NB4 (cell line): ENCODE data around the gene ADAMTS2.

Experiments used
- CTCF ChIP-seq: IDR thresholded peaks from one replicate; pipeline ENCODE4 v1.5.1; 2012; ENCODE audit warnings: low read depth, low read length
- POLR2A ChIP-seq: IDR thresholded peaks from 2 replicates; pipeline ENCODE4 v1.6.1; 2011; ENCODE audit warnings: mild to moderate bottlenecking; ENCODE audit not compliant: insufficient read length; ENCODE audit errors: extremely low read depth

DNA sequence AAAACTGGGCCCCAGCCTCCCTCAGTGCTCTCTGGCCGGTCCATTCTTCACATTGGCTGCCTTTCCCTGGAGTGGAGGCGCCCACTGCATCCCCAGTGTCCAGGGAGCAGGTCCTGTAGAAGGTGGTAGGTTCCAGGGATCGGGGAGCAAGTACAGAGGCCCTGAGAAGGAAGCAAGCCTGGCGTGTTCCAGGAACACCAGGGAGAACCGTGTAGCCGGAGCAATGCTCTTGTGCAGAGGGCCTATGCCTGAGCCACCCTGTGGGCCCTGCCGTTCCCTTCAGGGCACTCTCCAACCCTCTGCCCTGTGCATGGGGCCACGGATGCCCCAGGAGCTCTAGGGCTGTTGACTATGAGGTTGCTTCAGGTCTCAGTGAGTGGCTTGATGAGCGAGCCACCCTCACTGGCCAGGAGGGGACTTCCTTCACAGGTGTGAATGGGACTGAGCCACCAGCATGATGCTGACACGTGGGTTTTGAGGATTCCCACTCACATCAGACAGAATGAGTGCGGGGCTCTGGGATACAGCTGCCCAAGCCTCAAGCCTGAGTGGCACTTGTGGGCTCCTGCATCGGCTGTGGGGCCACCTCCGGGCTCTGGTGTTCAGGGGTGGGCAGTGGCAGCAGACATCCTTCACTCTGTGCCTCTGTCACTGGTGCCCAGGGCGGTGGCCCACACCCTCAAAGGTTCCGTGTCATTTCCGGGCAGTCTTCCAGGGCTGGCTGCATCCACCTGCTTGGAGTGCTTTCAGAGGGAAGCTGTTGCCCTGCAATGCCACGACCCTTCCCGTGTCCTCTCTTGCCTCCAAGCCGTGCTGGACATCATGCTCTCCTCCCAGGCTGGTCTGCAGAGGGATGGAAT lies 54.4 kb downstream of the ADAMTS2 start:
- TF ChIP-seq CTCF (no peak), POLR2A (no peak)
